CD4-positive, alpha-beta T cell treated with Interleukin-4 for 4 hours (primary cell): ENCODE results near the gene CTAGE9.
"Not testable (repeated sequence)": the region's sequence is repeated elsewhere in the genome, so short reads cannot be mapped to it uniquely, and the experiment has no call there.

Experiments
- DNase-seq: peaks from one replicate; pipeline ENCODE4 v3.0.0-alpha.2; 2020

CTAGE9 gene

DNA sequence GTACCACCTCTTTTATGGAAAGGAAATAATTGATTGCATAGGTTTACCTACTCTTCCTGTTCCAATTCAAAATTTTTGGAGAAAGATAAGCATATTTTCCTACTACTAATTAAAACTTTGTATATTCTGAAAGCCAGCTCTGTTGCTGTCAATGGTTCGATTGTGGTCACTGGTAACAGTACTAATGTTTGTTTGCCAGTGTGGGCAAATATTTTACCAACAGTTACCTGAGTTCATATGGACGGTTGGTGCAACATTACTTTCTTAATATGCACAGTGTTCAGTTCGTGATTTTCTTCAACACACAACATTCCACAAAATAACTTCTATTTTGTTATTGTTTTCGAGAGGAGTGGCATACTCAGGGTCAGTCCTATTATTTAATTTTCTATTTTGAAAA is 17.1 kb upstream of the CTAGE9 start:
- no peak for DNase-seq

DNA sequence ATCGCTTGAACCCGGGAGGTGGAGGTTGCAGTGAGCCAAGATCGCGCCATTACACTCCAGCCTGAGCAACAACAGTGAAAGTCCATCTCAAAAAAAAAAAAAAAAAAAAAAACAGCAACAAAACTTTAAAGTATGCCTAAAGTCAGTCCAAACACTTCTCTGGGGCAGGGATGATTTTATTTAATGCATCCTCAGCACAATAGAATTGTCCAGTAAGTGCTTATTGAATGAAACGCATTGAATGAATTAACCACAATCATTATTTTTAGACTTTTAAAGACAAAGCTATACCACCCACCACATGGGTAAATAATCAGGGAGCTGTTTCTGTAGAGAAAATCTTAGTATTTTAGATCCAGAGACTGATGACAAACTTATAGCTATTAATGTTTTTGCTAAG is 16.6 kb upstream of the CTAGE9 start:
- no peak for DNase-seq

DNA sequence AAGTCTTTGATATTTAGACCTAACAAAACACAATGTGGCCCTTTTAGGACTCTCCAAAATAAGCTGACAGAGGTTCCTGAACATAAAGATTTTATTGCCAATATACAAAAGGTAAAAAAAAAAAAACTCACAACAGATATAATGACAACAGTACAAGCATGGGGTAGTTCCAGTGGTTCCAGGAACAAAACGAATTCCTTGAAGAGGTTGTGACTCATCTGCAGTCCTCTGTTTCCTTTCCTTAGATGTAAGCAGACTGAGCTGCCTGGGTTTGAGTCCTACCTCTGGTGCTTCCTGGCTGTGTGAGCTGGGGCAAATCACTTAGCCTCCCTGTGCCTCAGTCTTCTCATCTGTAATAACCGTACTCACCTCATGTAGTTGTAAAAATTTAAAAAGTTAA is 13.3 kb upstream of the CTAGE9 start:
- DNase-seq = no peak

DNA sequence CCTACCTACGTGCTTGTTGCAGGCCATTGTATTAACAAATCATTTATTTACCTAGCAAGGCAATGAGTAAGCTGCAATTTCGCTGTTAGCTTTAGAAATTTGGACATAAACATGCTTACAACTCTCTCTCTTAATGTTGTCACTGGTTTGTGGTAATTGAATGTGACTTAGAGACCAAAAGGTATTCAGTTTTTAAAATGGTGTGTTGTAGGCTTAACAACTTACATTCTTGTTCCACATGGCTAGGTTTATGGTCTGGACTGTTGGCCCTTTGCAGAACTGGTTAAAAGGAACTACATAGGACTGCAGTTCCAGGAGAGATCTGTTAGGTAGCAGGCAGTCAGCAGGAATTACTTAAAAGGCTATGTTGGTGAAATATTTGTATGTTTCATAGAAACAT is 10.3 kb upstream of the CTAGE9 start:
- DNase-seq = no peak

DNA sequence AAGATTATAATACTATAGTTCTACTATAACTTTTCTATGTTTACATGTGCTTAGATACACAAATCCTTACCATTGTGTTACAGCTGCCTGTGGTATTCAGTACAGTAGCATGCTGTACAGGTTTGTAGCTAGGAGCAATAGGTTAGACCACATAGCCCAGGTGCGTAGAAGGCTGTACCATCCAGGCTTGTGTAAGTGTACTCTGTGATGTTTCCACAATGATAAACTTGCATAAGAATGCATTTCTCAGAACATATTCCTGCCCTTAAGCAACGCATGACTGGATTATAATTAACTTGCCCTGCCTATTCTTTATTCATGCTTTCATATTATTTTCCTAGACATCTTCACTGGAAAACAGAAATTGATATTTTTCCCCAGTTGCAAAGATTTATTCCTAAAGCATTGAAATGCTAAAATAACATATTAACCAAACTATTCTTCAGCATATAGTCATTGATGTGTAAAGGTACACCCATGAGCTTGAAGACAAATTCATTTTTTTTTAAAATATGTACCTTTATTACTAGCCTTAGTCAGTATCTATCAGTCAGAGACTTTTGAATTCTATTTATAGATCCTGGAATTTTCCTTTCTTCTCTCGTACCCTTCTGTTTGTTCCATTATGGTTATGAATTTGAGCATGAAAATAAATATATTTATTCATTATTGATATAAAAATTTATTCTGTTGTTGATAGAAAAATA is 7.2 kb upstream of the CTAGE9 start:
- no peak for DNase-seq

DNA sequence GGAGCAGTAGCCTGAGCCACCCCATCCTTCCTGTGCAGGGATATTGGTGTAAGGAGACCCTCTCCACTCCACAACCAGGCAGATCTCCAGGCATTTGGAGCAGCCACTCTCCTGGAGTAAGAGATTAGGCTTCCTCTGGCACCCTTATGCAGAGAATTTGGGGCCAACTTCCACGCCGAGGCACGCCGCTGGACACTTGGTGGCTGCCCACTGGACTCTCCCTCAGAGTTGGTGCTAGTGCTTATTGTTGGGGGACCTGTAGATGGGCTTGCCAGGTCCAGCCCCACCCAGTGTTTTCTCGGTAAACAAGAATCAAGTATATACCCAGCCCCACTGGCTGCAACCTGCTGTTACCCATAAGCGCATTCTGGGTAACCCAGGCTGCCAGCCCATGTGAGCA is 4.8 kb upstream of the CTAGE9 start:
- not testable (repeated sequence) for DNase-seq

DNA sequence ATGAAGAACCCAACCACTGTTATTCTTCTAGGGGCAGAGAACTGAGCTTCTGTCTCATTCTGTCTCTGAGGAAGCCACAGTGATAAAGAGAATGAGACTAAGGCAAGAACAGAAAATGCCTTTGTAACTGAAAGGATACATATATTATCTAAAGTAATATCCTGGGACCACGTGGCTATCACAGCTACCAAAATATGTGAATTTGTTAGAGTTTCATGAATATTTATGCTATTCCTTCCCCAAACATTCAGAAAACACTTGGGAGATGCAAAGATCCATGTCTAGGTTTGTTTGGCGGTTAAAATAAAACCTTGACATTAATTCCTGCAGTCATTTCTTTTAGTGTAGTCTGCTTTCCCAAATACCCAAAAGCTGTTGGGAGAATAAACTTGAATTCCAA is 6.9 kb downstream of the CTAGE9 start:
- DNase-seq = not testable (repeated sequence)

DNA sequence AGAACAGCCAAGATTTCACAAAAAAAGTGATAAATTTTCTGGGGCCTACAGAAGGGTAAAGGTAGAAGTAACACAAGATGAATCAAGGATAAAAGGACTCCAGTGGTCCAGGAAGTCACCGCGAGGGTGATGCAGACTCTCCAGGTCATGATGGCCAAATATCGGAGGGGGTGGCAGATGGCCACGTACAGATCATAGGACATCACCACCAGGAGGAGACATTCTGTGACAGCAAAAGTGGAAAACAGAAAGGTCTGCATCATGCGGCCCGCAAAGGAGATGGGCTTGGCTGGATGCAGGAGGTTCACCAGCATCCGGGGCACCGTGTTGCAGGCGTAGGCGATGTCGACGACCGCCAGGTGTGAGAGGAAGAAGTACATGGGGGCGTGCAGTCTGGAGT is 10.0 kb downstream of the CTAGE9 start:
- DNase-seq = not testable (repeated sequence)

DNA sequence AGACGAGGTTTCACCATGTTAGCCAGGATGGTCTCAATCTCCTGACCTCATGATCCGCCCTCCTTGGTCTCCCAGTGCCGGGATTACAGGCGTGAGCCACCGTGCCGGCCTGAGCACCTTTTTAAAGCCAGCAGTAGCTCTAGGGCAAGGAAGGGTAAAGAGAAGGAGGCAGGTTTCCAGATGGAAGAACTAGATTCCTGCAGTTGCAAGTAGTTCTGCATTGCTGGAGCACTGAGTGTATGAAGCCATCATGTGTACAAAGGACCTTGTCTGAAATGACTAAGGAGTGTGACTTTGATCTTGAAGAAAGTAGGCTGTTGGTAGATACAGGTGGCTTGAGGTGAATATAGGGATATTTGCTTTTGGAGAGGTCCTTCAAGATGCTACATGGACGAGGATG is 13.9 kb downstream of the CTAGE9 start:
- DNase-seq = no peak

DNA sequence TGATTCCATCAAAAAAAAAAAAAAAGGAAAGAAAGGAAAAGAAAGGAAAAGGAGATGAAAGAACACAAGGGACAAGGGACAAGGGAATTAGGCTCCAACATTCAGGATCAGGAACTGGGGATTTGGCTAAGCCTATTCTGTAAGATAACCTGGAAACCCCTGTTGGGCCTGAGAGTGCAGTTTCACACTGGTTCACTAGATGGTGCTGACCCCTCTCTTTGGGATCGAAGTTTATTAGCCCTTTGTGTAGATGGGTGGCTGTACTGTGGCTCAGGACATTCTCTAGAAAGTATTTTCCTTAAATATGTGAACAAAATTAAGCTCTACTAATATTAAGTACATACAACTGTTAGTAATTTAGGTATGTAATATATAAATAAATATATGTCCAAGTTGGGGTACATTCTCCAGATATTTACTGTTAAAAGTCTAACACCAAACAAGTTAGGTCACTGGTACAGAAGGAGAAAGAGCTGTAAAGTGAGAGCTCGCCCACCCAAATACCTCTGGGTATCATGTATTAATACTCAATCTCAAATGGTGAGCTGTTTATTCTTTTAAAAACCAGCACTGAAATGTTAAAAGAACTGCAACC is 15.9 kb downstream of the CTAGE9 start:
- DNase-seq = peak; percentile 17

DNA sequence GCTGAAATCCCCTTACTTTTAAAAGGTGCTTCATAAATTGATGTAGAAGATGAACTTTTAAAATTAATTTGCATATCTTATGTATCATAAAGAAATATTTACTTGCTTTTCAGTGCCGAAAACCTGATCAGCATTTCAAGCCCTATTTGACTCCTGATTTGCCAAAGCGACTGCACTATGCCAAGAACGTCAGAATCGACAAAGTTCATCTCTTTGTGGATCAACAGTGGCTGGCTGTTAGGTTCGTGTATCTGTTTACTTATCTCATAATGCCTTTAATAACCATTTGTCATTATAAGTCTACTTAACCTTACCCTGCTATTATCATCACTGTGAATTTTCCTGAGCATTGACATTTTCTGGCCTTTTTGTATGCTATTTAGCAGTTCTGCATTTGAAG is 17.4 kb downstream of the CTAGE9 start:
- no peak for DNase-seq

DNA sequence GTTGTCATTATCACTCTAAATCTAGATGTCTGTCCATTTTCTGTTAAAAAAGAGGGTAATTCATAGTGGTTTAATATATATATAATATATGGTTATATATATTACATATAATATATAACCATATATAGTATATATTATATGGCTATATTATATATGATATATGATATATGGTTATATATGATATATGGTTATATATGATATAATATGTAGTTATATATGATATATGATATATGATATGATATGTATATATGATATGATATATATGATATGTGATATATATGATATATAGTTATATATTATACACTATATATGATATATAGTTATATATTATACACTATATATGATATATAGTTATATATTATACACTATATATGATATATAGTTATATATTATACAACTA is 18.2 kb downstream of the CTAGE9 start:
- DNase-seq = no peak

DNA sequence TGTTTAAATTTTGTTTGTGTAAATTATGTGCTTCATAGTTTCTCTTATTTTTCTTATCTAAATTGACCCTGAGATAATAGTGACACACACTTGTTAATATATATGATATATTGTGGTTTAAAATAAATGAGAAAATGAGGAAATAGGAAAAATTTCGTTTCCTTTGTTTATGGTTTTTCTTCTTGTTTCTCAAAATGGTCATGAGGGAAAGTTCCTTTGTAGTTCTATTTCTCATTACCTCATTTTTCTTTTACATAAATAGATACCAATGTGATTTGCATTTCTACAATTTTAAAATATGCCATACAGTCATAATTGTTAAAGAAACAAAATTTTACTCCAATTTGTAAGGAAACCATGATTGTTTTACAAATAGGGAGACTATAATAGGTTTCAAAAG is 18.8 kb downstream of the CTAGE9 start:
- DNase-seq = no peak

DNA sequence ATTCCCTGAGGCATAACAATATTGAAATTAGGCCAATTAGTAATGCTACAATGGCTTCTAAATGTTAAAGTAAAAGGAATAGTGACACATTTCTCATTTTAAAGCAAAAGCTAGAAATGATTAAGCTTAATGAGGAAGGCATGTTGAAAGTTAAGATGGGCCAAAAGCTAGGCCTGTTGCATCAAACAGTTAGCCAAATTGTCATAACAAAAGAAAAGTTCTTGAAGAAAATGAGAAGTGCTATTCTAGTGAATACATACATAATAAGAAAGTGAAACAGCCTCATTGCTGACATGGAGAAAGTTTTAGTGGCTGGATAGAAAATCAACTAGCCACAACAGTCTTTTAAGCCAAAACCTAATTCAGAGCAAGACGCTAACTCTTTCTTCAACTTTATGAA is 22.5 kb downstream of the CTAGE9 start:
- no peak for DNase-seq

DNA sequence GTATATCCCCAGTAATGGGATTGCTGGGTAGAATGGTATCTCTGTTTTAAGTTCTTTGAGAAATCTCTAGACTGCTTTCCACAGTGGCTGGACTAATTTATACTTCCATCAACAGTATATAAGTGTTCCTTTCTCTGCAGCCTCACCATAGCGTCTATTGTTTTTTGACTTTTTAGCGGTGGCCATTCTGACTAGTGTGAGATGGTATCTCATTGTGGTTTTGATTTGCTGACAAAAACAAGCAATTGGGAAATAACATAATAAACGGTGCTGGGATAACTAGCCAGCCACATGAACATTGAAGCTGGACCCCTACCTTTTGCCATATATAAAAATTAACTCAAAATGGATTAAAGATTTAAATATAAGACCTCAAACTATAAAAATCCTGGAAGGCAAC is 23.8 kb downstream of the CTAGE9 start:
- DNase-seq = no peak

DNA sequence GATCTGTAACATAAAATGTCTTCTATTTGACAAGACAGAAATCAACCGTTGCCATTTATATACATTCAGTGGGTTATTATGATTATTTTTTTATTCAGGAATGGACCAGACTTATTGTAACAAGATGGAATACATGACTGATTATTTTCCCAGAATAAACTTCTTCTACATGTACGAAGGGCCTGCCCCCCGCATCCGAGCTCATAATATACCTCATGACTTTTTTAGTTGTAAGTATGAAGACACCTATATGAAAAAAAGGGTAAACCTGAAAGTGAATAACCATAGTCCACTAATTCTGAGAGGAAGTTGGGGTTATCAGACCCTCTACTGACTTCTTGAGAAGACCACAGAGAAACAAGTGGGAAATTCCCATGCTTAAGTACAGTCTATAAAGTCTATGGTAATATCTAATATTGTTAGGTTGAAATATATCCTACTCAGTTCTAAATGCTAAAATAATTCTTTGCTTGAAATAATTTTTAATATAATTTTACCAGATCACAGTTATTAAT is 25.5 kb downstream of the CTAGE9 start:
- DNase-seq = no peak

DNA sequence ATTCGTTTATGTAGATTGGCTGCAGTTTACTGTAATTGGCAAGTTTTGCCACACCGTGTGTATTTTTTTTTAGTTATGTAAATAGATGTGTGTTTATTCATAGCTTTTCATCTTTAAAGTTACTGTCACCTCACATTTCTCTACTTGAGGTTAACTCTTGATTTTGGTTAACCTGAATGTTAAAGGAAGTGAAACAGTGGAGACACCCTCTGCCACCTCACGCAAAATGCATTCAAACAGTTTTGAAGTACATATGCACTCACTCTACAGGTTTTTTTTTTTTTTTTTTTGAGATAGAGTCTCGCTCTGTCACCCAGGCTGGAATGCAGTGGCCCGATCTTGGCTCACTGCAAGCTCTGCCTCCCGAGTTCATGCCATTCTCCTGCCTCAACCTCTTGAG is 27.3 kb downstream of the CTAGE9 start:
- DNase-seq = no peak

DNA sequence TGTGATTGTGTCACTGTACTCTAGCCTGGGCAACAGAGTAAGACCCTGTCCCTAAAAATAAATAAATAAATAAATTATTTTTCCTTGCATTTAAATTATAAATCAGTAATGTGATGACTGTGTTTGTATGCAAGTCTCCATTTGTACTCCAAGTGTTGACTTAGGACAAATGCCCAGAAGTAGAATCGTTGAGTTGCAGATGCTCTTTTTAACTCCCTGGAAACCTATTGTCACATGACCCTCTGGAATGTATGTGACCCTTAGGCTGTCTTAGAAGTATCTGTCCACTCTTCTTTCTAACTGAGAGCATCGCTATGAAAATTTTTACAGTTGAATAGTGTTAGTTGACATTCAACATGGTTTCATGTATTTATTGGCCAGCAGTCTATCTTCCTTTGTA is 28.4 kb downstream of the CTAGE9 start:
- DNase-seq = no peak

DNA sequence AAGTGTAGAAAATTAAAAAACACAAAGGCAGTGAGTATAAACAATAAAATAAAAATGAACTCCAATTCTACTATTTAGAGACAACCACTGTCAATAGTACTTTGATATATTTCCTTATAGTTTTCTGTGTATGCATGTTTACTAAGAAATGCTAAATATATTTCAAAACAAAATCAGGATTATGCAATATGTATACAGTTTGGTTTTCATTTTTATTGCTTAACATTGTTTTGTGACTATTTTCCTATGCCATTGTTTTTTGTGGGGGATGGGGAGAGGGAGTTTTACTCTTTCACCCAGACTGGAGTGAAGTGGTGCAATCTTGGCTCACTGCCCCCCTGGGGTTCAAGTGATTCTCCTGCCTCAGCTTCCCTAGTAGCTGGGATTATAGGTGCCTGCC is 29.2 kb downstream of the CTAGE9 start:
- no peak for DNase-seq

DNA sequence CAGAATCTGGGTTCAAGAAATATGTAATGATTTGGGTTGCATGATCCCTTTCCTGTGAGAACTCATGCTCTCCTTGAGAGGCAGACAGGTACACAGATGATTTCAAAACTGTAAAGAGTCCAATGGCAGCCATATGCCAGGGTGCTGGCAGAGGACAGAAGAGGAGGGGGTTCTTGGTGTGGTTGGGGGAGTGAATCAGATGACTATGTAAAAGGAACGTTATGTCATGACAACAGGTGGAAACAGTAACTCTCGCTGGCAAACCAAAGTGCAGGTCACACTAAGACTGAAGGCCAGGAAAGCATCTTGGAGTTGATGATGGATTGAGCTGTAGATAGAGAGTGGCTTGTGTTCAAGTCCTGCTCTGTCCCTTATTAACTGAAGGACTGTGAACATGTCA is 29.9 kb downstream of the CTAGE9 start:
- no peak for DNase-seq

DNA sequence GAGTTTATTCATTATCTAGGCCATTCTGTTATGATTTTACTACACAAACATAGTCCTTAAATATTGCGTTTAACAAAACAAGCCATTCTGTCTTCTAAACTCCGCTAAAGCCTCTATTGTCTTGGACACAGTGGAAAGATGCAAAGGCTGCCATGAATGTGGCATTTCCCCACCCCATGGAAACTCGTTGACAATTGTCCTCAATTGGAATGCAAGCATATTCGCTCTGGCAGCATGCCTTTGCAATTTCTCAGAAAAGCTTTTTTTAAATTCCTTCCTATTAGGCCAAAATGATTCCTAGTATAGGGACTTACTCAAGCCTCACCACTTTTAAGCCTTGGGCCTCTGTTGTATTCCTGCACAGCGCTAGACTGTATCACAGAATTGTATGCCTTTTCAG is 32.4 kb downstream of the CTAGE9 start:
- no peak for DNase-seq

DNA sequence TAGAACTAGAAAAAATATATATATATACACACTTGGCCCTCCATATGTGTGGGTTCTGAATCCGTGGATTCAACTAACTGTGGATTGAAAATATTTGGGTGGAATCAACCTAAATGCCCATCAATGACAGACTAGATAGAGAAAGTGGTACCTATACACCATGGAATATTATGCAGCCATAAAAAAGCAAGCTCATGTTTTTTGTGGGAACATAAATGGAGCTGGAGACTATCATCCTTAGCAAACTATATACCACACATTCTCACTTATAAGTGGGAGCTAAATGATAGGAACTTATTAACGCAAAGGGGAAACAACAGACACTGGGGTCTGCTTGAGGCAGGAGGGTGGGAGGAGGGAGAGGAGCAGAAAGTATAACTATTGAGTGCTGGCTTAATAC is 37.6 kb downstream of the CTAGE9 start:
- no peak for DNase-seq

DNA sequence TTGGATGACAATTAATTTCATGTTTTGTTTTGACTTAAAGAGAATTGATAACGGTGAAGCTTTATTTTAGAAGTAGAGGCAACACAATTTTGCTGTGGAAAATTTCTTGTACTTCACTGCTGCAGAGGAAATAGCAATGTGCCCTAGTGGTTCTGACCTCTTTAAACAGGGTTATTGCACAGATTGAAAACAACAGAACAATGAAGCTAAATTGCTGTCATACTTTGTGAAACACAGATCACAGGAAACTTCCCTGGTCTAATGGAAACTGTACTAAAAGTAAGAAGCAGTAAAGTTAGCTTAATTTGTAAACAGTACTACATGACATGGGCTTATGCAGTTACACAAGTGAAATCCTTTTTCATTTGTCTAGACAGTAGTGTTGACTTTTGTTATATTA is 40.9 kb downstream of the CTAGE9 start:
- DNase-seq = no peak

DNA sequence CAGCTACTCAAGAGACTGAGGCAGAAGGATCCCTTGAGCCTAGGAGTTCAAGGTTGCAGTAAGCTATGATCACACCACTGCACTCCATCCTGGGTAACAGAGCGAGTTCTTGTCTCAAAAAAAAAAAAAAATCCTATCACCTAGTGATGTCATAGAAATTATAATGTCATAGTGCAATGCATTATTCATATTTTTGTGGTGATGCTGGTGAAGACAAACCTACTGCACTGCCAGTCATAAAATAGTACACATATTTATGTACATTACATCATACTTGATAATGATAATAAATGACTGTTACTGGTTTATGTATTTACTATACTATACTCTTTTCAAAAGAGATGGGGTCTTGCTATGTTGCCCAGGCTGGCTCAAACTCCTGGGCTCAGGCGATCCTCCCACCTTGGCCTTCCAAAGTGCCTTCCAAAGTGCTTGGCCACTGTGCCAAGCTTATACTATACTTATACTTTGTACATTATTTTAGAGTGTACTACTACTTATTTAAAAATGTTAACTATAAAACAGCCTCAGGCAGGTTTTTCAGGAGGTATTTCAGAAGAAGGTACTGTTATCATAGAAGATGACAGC is 47.1 kb downstream of the CTAGE9 start:
- no peak for DNase-seq

DNA sequence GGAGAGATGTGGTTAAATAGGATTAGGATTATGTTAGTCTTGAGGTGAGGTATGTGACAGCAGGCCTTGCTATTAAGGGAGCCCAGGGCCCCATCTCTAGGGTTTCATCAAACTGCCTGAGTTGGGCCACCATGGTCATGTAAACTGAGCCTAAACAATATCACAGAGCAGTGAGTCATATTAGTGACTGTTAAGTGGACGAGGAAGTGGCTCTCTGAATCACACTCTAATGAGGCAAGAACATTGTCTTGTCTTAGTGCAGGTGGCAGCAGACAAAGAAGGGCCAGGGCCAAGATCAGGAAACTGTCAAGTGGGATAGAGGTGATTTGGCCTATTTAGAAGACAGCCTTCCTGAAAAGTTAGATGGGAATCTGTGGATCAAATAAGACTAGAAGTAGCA is 50.6 kb downstream of the CTAGE9 start:
- no peak for DNase-seq
